HG03060 (cell line): ENCODE measurements around the gene NR1D1.

Experiments
- ATAC-seq: cut with Tn5 transposase; IDR thresholded peaks from one replicate; pipeline ENCODE4 v1.9.1; 2021; ENCODE audit warnings: low read depth, moderate number of reproducible peaks; ENCODE audit not compliant: unreplicated experiment

The NR1D1 gene

DNA sequence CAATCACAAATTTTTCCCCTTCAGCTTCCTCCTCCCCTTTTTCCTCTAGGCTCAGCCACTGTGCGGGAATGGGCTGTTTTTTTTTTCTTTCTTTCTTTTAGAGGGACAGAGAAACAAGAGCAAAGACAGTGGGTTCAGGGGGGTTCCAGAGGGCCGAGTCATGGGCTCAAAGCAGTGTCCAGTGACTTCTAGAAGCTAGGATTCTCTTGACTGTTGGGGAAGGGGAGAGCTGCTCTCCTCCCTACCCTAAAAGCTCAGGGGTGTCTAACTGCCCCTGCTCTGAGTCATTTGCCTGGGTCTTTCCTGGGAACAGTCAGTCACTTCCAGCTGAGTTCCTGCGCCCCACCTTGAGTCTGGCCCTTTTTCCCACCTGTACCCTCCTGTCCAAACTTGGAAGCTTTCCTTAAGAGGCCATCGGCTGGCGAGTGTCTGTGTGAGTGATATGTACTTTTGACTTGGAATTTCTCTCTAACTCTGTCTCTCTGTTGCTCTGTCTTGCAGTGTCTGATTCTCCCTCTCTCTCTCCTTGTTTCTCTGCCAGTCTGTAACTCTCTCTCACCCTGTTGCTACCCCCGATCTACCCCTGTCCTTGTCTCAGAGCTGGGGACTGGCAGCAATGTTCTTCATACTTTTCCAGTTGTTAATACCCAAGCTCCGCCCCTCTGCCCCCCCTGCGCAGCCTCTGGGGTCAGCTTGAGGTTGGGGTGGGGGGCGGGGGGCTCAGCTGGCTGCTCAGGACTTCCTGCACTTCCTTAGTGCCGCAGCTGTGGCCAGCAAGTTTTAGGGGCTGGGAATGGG is 35.2 kb downstream of the NR1D1 start:
- ATAC-seq = no peak

DNA sequence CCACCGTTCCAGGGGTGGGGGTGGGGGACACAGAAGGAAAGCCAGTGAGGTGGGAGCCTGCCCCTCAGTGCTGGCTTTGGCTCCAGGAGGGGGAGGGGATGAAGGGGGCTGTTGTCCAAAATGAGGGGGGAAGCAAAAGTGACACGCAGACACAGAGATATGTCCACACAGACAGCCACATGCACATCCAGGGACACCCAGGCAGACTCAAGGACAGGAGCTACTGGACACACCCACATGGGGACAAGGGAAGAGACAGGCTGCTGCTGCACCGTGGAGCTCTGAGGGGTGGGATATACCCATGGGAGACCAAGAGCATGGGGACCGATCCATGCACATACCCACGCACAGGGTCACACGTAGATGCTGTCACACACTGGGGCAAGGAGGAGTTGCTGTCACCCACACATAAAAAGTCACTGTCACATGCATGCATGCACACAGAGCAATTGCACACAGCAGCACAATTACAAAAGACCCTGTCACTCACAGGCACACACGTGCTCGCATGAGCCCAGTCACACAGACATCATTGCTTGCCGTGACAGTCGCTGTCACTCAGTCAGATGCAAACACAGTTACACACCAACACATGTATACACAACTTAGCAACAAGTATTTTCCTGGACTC is 36.4 kb downstream of the NR1D1 start:
- no peak for ATAC-seq

DNA sequence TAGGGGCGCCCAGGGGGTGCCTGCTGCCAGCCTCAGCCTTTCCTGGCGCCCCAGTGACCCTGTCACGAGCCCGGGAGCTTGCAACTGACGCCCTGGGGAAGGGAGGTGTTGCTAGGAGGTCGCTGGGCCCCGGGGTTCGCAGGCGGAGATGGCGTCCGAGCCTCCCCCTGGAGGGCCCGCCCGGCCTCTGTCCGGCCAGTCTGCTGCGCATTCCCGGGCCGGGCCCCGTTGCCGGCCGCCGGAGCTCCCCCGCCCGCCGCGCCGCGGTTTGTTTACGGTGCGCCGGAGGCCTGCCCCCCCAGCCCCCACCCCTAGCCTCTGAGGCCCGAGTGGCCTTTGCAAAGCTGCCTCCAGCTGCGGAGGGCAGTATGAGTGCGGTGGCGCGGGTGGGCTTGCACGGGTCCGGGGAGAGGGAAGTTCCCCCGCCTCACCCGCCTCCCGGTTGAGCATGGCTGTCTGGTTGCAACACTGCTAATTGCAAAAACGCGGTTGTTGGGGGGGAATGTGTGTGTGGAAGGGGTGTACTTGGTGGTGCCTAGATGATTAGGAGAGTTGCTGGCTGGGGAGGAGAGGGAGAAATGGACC is 37.1 kb downstream of the NR1D1 start:
- ATAC-seq = no peak

DNA sequence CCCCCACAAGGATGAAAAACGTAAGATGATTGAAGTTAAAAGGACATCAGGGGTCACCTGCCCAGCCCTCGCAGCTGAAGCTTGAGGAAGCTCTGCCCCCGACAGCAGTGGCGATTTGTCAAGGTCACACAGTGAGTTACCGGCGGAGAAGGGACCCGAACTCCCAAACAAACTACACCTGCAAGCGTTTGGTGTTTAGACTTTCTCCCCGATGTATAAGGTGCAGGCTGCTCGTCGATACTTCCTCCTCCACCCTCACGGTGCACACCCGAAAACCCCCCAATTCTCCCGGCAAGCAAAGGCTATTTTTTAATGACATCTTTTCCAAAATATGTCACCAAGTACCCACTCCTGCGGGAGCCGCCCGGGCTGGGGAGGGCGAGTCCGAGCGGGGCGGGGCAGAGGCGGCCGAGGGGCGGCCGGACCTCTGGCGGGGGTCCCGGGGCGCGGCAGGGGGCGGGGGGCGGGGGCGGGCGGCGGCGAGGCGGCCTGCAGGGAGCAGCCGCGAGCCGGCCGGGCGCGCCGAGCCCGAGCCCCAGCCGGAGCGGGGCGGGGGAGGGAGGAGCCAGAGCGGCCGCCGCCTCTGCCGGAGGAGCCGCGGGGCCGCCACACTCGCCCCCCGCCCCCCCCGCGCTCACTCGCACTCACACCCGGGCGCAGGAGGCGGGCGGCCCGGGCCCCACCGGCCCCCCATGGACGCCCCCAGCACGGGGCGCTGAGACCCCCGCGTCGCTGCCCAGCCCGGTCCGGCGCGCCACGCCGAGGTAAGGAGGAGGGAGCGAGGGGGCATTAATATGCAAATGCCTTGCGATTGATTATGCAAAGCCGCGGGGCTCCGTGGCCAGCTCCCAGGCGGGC is 37.8 kb downstream of the NR1D1 start, which contains the start of gene THRA:
THRA (plus strand) TSS at position 637 of the 858 bp plus-strand sequence. CDS start 11,524 bp downstream, outside the sequence.
- ATAC-seq = no peak

DNA sequence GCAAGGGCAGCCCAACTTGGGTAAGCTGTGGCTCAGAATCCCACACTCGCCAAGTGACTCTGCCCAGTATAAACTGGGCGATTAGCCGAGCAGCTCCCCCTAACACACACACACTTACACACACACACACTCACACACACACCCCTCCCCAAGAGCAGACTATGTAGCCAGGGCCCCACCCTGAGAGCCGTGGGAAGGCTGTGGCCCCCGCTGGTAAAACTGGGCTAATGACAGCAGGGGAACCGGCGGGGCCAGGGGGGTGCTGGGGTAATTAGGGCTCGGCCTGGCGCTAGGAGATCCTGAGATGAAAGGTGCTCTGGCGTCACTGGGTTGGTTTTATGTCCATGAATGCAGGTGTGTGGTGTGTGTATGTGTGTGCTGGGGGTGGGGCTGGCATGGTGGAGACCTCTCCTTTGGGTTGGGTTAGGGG is 38.8 kb downstream of the NR1D1 start:
- no peak for ATAC-seq

DNA sequence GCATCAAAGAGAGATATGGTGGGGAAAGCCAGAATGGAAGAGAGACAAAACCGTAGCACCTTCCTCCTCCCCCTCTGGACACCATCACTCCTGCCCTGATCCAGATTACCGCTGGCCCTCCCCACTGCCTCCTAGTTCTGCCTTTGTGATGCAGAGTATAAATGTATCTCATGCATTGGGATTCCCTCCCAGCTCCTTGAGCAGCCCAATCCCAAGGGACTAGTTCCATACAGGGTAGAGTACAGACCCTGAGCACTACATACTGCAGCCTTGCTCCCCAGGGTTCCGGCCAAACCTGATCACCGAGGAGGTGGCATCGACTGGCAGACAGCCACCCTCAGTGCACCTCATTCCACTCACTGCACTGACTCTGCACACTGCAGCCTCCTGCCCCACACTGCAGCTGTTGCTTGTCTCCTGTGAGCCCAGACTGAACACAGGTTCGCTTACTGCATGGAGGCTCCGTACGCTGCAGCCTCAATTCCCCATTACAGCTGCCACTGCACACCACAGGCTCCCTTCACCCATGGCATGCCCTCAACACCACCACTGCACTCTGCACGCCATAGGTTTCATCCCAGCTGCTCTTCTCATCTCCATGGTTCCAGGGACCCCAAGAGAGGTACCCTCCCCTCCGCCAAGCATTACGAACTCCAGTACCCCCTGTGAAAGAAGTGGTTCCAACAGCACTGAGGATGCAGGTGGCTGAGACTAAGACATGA is 39.3 kb downstream of the NR1D1 start:
- no peak for ATAC-seq

DNA sequence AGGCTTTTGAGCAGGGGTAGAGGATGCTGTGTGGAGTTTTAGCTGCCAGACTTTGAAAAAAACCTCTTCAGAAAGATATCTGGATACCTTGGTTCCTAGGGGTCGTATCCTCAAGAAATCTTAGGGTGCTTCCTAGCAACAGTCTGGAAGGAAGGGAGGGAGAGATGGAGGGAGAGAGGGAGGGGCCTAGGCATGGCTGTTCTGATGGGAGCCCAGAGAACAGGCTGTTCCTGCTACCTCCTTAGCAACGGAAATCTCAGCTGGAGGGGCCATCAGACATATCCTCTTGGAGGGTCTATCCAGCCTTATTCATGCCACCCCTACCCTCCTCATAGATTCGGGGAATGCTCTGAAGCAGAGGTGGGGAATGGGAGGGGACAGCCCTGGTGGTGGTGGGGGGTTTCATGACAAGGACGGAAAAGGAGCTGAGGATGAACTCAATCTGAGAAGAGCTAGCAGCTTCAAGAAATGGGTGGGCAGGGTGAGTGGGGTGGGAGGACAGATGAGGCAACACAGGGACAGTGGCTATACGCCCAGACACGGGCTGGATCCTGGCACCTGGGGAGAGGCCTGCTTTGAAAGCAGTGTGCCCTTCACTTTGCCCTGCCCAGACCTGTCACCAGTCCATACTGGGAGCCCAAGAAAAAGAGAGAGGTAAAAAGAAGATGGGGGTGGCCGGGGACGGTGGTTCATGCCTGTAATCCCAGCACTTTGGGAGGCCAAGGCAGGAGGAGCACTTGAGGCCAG is 40.5 kb downstream of the NR1D1 start:
- no peak for ATAC-seq

DNA sequence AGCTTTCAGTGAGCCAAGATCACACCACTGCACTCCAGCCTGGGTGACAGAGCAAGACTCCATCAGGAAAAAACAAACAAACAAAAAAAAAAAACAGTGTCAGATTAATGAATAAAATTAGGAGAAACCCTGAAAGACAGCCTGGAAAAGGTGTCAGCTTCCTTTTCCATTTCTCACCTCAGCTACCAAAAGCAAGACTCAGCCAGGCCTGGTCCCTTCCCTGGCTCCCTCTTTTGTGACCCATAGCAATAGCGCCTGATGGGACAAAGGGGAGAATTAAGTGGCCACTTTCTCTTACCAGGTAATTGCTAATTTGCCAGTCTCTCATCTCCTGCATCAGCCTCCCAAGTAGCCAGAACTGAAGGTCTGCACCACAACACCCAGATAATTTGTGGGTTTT is 41.5 kb downstream of the NR1D1 start:
- ATAC-seq = no peak

DNA sequence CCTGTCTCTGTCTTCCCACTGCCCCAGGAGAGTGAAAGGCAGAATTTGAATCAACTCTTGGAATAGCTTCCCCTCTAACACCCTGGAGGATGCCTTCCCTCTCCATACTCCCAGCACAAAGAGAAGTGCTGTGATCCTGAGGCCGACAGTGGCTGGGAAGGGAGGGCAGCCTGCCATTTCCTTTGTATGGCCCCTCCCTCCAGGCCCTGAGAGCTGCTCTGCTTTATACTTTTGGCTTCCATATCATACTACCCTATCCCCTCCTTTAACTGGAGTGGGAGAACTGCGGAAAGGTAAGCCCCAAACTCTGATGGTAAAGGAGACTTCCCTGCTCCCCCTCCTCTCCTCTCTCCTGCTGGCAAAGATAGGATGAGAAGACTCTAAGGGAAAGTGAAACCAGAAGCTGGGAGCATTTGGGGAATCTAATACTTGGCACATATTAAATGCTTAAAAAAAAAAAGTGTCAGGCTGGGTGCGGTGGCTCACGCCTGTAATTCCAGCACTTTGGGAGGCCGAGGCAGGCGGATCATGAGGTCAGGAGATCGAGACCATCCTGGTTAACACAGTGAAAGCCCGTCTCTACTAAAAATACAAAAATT is 42.1 kb downstream of the NR1D1 start:
- ATAC-seq = no peak

DNA sequence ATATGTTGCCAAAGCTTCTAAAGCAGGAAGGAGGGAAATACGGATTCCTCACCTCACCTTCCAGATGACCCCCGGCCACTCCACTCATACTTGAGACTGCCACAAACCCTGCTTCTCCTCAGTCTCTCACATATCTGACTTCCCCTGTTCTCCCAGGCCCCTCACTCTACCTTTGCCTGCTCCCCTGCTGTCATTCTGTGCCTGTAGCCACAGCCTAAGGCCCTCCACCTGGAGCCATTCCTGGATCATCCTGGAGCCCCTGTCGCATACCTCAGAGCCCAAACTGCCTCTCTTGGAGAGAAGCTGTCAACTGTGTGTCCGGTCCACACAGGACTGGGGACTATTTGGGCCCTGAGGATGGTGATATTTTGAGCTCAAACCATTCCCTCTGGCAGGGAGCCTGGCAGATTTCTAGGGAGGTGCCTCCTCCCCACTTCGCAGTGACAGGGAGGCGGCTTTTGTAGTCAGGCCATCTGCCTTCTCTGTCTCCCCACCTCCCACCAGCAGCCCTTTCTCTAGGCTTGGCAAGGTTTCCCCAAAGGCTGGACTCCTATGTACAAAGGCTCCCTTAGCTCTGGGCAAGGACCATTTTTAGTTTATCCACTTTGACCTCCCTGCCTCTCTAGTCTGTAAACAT is 43.9 kb downstream of the NR1D1 start:
- no peak for ATAC-seq
